ENCODE measurements around the gene GPR150. TPM values are rescaled to one million over a fixed set of nuclear protein-coding genes. Genes with fewer than 3 reads are reported as not detected.

The GPR150 gene
- total RNA-seq, 1 donor from 2014 or later: 0.14 TPM

DNA sequence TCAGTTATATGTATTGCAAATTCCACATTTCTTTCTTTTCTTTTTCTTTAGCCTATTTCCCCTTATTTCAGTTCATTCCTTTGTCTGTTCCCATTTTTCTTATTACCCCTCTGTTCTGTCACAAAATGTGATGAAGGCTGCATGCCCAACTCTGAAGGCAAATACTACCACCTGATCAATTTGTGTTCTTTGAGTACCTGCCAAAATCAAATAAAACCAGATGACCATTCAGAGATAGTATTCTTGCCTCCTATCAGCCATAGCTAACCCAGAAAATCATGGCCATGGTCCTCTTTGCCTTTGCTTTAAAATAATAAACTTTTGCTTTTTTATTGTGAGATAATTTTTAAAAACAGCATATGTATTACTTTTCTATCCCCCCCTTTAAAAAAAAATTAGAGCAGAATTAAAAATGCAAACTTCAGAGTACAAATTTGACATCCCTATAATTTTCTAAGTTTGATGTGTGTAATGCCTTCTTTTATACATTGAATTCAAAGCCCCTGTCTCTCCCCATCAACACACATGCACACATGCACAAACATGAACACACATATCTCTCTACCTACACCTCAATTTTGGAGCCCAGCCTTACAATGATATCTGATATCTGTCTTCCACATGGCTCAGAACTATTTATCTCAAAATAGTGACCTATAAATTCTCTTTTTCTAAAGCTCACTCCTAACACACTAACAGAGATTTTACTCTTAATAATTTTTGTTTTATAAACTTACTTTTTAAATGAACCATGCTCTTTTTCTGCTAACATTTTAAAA, 30.1 kb downstream of the GPR150 start:
- H3K27me3 Mint-ChIP-seq (ENCODE audit: low read depth, unreplicated experiment): no peaks in the 10 kb centered on the region
- Histone ChIP-seq H3K4me3 (ENCODE audit: insufficient read depth, low read depth, low read length) (no peak overlapping the region), H2AFZ (ENCODE audit: low read depth, low read length) (no peak overlapping the region), H3K4me2 (ENCODE audit: low read length) (no peak overlapping the region), H3K9ac (ENCODE audit: low read length) (no peak overlapping the region), H3K9me3 (ENCODE audit: insufficient read depth, low read depth, low read length) (no peaks in the 10 kb centered on the region), H3K27ac (ENCODE audit: low read depth, low read length) (no peak overlapping the region), H3K36me3 (ENCODE audit: insufficient read depth, low read length) (no peaks in the 10 kb centered on the region), H3K27me3 (ENCODE audit: insufficient read depth, low read length) (no peaks in the 10 kb centered on the region), H4K20me1 (ENCODE audit: insufficient read depth, low read length) (no peaks in the 10 kb centered on the region), H3K79me2 (ENCODE audit: insufficient read depth, low read length) (no peaks in the 10 kb centered on the region), H3K4me1 (ENCODE audit: insufficient read depth, low read length) (peaks cover 6% of the 10 kb centered on the region)
- DNase-seq (ENCODE audit: low read depth) (no peak), FAIRE-seq (no peak)
- no peaks in the 10 kb centered on the region for H3K9me3 Mint-ChIP-seq (ENCODE audit: unreplicated experiment)
- no peaks in the 10 kb centered on the region for H3K36me3 Mint-ChIP-seq (ENCODE audit: low read depth, unreplicated experiment)
- no peak overlapping the region for H3K27ac Mint-ChIP-seq (ENCODE audit: unreplicated experiment)
- TF ChIP-seq, protein P1, sequence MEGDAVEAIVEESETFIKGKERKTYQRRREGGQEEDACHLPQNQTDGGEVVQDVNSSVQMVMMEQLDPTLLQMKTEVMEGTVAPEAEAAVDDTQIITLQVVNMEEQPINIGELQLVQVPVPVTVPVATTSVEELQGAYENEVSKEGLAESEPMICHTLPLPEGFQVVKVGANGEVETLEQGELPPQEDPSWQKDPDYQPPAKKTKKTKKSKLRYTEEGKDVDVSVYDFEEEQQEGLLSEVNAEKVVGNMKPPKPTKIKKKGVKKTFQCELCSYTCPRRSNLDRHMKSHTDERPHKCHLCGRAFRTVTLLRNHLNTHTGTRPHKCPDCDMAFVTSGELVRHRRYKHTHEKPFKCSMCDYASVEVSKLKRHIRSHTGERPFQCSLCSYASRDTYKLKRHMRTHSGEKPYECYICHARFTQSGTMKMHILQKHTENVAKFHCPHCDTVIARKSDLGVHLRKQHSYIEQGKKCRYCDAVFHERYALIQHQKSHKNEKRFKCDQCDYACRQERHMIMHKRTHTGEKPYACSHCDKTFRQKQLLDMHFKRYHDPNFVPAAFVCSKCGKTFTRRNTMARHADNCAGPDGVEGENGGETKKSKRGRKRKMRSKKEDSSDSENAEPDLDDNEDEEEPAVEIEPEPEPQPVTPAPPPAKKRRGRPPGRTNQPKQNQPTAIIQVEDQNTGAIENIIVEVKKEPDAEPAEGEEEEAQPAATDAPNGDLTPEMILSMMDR (IDR thresholded peaks at IDR 0.05; ENCODE audit: insufficient read depth, low read depth, low read length): no peak
- TF ChIP-seq EZH2 (IDR thresholded peaks at IDR 0.05; ENCODE audit: insufficient read depth, low read length): no peak
- H3K4me1 Mint-ChIP-seq (ENCODE audit: low read depth, unreplicated experiment): no peaks in the 10 kb centered on the region
- H3K4me3 Mint-ChIP-seq (ENCODE audit: unreplicated experiment): no peak overlapping the region

DNA sequence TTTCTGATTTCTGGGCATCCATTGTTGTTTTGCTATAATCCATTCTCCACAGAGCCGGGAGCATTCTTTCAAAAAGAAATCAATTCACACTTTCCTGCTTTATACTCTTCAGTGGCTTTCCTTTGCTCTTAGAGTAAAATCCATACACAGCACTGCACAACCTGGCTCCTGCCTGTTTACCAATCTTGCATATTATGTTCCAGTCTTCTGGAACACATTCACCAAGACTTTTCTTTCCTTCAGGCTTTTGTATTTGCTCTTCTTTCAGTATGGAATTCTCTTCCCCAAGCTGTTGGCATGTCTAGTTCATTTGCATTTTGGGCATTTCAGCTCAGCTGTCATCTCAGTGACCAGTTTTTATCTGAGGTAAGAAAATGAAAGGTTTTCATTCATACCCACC, 33.0 kb downstream of the GPR150 start:
- no peak for DNase-seq (ENCODE audit: low read depth)
- no peak overlapping the region for H2AFZ ChIP-seq (ENCODE audit: low read depth, low read length)
- no peak for FAIRE-seq
- no peak overlapping the region for H3K27ac Mint-ChIP-seq (ENCODE audit: unreplicated experiment)
- H3K4me1 Mint-ChIP-seq (ENCODE audit: low read depth, unreplicated experiment): no peaks in the 10 kb centered on the region
- no peak overlapping the region for H3K4me3 Mint-ChIP-seq (ENCODE audit: unreplicated experiment)
- H3K27ac ChIP-seq (ENCODE audit: low read depth, low read length): no peak overlapping the region
- H3K4me1 ChIP-seq (ENCODE audit: insufficient read depth, low read length): no peaks in the 10 kb centered on the region
- no peak overlapping the region for H3K9ac ChIP-seq (ENCODE audit: low read length)
- no peaks in the 10 kb centered on the region for H3K27me3 Mint-ChIP-seq (ENCODE audit: low read depth, unreplicated experiment)
- no peaks in the 10 kb centered on the region for H3K9me3 ChIP-seq (ENCODE audit: insufficient read depth, low read depth, low read length)
- no peaks in the 10 kb centered on the region for H3K36me3 Mint-ChIP-seq (ENCODE audit: low read depth, unreplicated experiment)
- no peak overlapping the region for H3K4me2 ChIP-seq (ENCODE audit: low read length)
- no peaks in the 10 kb centered on the region for H3K27me3 ChIP-seq (ENCODE audit: insufficient read depth, low read length)
- no peaks in the 10 kb centered on the region for H3K9me3 Mint-ChIP-seq (ENCODE audit: unreplicated experiment)
- H3K4me3 ChIP-seq (ENCODE audit: insufficient read depth, low read depth, low read length): no peak overlapping the region
- no peaks in the 10 kb centered on the region for H3K79me2 ChIP-seq (ENCODE audit: insufficient read depth, low read length)
- H4K20me1 ChIP-seq (ENCODE audit: insufficient read depth, low read length): no peaks in the 10 kb centered on the region
- TF ChIP-seq, protein P1 (IDR thresholded peaks at IDR 0.05; ENCODE audit: insufficient read depth, low read depth, low read length): no peak
- no peak for TF ChIP-seq EZH2 (IDR thresholded peaks at IDR 0.05; ENCODE audit: insufficient read depth, low read length)
- no peaks in the 10 kb centered on the region for H3K36me3 ChIP-seq (ENCODE audit: insufficient read depth, low read length)

DNA sequence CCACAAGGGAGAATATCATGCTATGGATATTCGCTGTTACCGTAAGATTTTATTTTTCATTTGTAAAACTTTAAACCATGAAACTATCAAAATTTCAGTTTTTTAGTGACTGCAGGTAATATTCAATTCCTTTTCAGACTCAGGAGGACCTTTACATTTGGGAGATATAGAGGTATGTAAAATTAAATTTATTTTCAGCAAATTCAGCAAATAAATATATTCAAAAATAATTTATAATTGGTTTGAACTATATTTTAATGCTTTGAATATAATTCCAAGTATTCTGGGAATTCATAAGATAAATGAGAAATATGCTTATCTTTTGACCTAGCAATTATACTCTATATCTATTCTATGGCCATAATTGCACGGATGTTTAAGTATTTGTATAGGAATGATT, 34.3 kb downstream of the GPR150 start:
- no peaks in the 10 kb centered on the region for H3K9me3 ChIP-seq (ENCODE audit: insufficient read depth, low read depth, low read length)
- H3K79me2 ChIP-seq (ENCODE audit: insufficient read depth, low read length): no peaks in the 10 kb centered on the region
- no peaks in the 10 kb centered on the region for H3K36me3 ChIP-seq (ENCODE audit: insufficient read depth, low read length)
- no peak overlapping the region for H3K4me3 ChIP-seq (ENCODE audit: insufficient read depth, low read depth, low read length)
- Mint-ChIP-seq H3K27me3 (ENCODE audit: low read depth, unreplicated experiment) (no peaks in the 10 kb centered on the region), H3K9me3 (ENCODE audit: unreplicated experiment) (no peaks in the 10 kb centered on the region), H3K27ac (ENCODE audit: unreplicated experiment) (no peak overlapping the region), H3K4me1 (ENCODE audit: low read depth, unreplicated experiment) (no peaks in the 10 kb centered on the region), H3K4me3 (ENCODE audit: unreplicated experiment) (no peak overlapping the region), H3K36me3 (ENCODE audit: low read depth, unreplicated experiment) (no peaks in the 10 kb centered on the region)
- H3K27ac ChIP-seq (ENCODE audit: low read depth, low read length): no peak overlapping the region
- DNase-seq (ENCODE audit: low read depth) (no peak), FAIRE-seq (no peak)
- H4K20me1 ChIP-seq (ENCODE audit: insufficient read depth, low read length): no peaks in the 10 kb centered on the region
- TF ChIP-seq, protein P1 (IDR thresholded peaks at IDR 0.05; ENCODE audit: insufficient read depth, low read depth, low read length): no peak
- H3K27me3 ChIP-seq (ENCODE audit: insufficient read depth, low read length): no peaks in the 10 kb centered on the region
- no peak overlapping the region for H3K4me2 ChIP-seq (ENCODE audit: low read length)
- H3K4me1 ChIP-seq (ENCODE audit: insufficient read depth, low read length): no peaks in the 10 kb centered on the region
- no peak overlapping the region for H3K9ac ChIP-seq (ENCODE audit: low read length)
- H2AFZ ChIP-seq (ENCODE audit: low read depth, low read length): no peak overlapping the region

Data from astrocyte (in vitro differentiated cells and primary cell).